Measurements from ENCODE around the gene MKLN1.

DNA sequence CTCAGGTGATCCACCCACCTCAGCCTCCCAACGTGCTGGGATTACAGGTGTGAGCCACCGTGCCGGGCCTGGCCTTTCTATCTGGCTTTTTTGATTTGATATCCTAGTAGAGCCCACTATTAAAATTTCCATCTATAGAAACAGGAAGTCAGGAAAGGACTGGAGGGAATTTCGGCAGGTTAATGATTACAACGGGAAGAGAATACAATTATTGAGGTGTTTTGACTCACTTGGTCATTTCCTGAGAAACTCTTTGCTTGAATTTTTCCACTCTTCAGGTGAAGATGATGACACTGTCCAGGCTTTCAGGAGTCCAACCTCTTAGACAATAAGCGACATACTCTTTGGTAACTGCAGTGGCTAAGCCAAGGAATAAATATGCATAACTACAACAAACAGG lies 1.1 kb upstream of the MKLN1 start:
- TF ChIP-seq GTF2F1 (IDR thresholded peaks at IDR 0.05; ENCODE audit: low read length), result no peak
- TF ChIP-seq ARID3A (IDR thresholded peaks at IDR 0.05; ENCODE audit: low read depth, low read length), result no peak
- no peak for TF ChIP-seq HDAC6 (IDR thresholded peaks at IDR 0.05; ENCODE audit: low read depth, low read length)
- no peak for TF ChIP-seq CEBPB (IDR thresholded peaks at IDR 0.05; ENCODE audit: borderline replicate concordance, low read depth, low read length)
- TF ChIP-seq YEATS2 (CRISPR knock-in tag; IDR thresholded peaks at IDR 0.05; ENCODE audit: borderline replicate concordance), result no peak
- no peak for TF ChIP-seq U2AF1 (optimal IDR thresholded peaks at IDR 0.05; ENCODE audit: low read depth, low read length)
- TF ChIP-seq POLR2A (IDR thresholded peaks at IDR 0.05; ENCODE audit: insufficient read depth in 1 of 2, low read depth in 2 of 2, low read length in 2 of 2), result no peak
- TF ChIP-seq ZNF530 (CRISPR knock-in tag; IDR thresholded peaks at IDR 0.05; ENCODE audit: low read depth), result no peak
- TF ChIP-seq IKZF5 (CRISPR knock-in tag; IDR thresholded peaks at IDR 0.05), result no peak

Measured in HepG2 (cell line).